DMS153 treated with DMSO at 0.1 percent for 48 hours (cell line): ENCODE data around the gene IQCF6.
"Not testable (repeated sequence)": the region's sequence is repeated elsewhere in the genome, so short reads cannot be mapped to it uniquely, and the experiment has no call there.

ENCODE experiments used
- DNase-seq: peaks from one replicate; lab custom pipeline; 2025; ENCODE audit not compliant: unreplicated experiment; lab: John Stamatoyannopoulos, UW

The IQCF6 gene

DNA sequence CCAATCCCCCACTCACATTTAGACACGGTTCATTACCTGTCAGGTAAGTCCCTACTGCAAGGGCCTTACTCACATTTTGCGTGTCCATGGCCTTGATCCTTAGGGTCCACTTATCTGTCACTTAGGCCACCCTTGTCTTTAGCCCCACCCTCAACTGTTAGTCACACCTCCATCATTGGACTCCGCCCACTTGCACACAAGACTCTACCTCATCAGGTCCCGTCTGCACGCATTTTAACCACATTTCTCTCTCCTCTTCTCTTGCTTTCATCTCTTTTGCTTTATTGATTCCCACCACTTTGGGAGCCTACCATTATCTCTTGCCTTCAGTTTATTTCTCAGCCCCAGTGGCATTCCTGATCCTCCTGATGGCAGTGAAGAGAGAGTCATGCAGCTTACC is at the start of gene IQCF6:
Gene IQCF6 (minus strand): TSS at position 101 of the 400 bp plus-strand sequence. CDS start 13 bp downstream, at position 88.
- no peak for DNase-seq

DNA sequence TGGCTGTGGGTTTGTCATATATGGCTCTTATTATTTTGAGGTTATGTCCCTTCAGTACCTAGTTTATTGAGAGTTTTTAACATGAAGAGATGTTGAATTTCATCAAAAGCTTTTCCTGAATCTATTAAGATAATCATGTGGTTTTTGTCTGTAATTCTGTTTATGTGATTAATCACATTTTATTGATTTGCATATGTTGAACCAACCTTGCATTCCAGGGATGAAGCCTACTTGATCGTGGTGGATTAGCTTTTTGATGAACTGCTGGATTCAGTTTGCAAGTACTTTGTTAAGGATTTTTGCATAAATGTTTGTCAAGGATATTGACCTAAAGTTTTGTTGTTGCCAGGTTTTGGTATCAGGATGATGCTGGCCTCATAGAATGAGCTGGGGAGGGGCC is 49.3 kb upstream of the IQCF6 start:
- no peak for DNase-seq

DNA sequence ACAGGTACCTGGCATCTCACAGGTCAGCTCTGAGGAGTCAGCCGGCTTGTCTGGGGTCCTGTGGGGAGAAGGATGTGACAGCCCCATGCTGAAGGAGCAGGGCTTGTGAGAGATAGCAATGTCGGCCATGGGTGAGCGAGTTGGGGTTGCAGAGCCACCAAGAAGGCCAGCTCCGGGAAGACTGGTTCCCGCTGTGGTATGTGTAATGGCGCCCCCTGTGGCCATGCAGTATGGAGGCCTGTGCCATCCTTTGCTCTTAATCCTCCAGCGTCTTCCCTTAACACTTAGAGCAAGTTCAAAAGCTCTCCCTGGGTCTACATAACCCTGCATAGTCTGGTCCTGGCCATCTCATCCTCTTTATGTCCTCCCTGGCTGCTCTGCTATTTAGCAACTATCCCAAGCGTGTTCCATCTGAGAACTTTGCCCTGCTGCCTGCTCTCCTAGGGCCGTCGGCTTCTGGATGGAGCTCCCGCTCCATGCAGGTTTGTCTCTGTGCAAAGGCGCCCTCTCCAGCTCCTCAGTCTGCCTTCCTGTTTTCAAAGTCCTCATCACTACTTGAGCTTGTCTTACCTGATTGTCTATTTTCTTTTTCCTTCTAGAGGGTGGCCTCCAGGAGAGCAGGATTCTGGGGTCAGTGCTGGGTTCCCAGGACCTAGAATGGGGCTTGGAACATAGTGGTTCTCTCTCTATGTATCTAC is 40.8 kb upstream of the IQCF6 start:
- no peak for DNase-seq

DNA sequence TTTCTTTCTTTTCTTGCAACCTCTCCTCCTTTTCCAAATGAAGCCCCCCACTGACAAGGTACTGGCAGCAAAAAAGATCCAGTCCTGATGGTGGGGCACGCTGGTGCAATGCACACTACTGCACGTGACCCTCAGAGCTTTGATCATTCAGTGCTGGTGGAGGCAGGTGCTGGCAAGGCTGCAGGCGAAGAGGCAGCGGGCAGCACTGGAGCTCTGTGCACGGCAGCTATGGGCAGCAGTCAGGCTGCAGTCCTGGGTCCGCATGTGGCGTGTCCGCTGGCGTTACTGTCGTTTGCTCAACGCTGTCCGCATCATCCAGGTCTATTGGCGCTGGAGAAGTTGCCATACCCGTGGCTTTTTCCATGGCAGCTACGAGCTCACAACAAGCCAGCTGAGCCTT is 40.1 kb upstream of the IQCF6 start:
- no peak for DNase-seq

DNA sequence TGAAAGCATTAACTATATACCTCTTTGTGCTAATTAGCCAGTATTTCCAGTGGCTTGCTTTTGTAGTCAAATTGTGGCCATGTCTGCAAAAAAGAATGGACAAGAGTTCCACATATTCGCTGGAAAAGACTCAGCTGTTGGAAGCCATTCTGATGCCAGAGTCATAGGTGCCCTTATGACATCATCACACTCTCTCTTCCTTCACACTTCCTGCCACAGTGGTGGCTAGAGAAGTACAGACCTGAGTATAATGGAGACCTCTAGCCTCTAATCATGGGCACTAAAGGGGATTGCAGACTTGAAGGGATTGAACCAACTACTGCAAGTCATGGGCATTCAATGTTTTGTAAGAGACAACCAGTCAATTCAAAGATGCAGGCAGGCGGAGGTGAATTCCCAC is 38.3 kb upstream of the IQCF6 start:
- no peak for DNase-seq

DNA sequence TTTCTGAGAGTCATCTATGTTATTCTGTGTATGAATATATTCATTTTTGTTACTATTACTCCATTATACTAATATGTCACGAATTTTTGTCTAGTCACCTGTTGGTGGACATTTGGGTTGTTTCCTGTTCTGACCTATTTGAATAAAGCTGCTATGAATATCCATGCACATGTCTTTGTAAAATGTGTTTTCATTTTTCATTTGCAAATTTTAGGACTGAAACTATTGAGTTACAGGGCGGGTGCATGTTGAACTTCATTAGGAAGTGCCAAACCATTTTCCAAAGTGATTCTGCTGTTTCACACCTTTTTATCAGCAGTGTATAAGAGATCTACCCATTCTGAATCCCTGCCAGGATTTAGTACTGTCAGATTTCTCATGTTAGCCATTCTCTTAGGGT is 37.7 kb upstream of the IQCF6 start:
- DNase-seq, result no peak

DNA sequence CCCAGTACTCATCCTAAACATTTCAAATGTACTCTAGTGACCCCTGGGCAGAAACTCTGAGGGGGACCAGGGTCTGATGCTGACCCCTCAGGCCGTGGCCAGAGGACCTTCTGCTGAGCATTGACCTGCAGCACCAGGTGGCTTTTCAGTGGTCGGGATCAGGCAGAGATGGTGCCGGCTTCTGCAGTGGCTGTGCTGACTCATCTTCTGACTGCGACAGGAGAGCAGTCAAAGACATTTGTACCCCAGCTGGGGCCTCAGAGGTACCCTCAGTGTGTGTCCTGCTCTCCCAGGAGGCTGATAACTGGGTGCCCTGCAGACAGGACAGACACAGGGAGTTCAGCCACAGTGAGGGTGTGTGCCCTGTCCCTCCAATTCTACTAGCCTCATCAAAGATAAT is 36.6 kb upstream of the IQCF6 start:
- DNase-seq, result no peak

DNA sequence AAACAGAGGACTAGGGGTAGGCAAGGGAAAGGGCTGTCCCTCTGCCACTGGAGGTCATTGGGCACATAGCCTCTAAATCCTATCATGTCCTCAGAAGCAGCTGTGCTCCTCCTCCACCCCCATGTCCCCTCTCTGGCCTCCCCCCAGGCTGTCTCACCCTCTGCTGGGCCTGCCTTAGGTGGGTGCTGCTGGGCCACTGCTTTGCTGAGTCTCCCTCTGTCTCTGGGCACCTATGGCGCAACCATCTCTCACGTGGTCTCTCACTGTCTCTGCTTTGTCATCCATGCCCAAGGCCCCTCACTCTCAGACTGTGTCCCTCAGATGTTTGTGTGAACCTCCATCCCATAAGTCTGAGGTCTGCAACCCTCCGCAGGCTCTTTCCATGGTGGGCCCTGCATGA is 35.0 kb upstream of the IQCF6 start:
- no peak for DNase-seq

DNA sequence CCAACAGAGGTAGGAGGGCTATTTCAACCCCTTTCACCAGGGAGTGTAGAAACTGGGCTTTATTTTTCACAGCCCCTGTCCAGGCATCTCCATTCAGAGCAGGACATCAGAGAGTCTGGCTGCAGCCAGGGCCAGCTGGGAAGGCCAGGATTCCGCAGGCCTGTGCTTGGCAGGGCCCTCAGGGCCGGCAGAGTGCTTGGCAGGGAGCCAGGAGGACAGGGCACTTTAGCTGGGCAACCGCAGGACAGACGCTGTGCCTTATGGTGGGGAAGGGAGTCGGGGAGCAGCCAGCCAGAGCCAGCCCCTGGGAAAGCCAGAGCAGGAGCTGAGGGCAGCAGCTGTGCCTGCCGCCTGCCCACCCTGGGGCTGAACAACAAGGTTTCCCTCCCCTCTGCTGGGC is 34.5 kb upstream of the IQCF6 start:
- no peak for DNase-seq

DNA sequence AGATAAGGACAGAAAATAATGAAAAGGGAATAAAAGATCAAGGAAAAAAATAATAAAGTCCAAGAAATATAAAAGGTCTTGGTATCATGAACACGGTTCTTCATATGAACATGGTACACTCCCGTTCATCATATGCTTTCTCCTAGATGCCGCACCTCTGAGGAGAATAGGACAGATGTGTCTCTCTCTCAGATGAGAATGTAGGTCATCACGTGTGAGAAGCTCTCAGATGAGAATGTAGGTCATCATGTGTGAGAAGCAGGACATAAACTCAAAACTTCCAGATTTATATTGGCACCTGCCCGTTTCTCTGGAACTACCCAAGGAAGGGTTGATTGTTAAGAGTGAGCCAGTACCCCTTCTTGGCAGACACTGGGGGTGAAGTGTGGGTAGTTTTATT is 29.9 kb upstream of the IQCF6 start:
- no peak for DNase-seq

DNA sequence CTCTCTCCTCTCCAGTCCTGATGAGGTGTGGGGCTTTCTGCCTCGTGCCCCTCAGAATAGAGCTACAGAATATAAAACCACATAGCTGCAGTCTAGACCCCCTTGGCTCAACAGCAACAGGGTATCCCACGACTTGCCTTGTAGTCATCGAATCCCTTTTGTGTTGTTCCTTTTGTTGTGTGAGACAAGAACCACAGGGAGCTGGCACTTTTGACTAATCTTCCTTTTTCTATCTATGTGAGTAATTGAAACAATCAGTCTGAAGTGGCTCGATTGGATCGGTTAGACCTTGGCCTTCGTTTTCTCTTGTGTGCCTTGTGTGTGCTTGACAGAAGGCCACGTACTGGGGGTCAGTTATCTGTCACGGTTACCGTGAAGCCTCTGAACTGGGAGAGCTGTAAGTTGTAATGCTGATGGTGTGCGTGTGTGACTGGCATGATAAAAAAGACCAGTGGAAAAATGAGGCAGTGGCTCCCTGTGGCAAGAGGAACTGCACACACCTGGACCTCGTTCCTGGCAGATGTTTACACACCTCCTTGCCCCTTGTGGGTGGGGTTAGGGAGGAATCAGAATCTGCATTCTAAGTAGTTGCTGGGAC is 23.2 kb upstream of the IQCF6 start:
- no peak for DNase-seq

DNA sequence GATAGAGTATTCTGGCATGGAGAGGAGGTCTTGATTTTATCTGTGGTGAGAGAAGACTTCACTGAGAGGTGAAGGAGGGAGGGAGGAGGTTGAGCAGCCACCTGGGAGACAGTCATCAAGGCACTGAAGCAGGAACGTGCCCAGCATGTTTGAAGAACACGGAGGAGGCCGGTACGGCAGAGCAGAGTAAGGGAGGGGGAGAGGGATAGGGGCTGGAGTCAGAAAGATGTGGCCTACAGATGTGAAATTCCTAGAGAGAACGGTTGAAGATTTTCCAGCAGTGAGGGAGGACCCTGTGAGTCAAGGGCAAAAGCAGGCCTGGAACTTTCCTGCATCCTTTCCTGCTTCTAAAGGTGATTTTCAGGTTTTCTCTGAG is 21.7 kb upstream of the IQCF6 start:
- no peak for DNase-seq

DNA sequence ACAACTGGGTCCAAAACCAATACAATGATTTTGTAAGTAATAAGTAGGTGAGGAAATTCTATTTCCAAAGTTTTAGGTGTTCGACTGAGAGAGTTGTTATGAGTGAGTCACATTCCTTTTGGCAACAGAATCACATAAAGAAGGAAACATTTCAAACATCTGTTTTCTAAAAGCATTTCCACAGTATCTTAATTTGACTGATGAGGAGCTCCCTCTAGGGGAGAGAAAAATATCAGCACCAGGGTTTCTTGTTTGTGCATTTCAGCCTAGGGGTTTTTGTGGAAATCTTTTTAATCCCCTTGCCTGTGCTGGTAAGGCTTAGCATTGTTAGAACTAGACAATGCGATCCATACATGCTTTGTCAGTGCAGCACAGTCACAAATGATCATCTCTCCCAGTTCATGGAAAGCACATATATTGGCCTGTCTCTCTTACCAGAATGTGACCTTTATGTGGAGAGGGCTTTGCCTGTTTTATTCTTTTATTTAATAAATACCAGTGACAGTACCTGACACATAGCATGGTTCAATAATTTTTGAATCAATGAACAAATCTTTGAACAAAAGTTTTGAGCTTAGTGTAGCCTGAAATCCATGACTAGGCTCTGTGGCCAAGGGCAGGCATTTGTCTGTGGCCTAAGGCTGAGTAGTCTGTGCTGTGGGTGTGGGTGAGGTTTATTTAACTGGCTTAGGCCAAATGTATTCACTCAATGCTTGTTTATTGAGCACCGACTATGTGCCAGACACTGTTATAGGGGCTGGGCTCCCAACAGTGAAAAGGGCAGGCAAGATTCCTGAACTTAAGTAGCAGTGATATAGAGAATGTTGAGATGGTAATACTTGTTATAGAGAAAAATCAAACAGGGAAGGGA is 21.1 kb upstream of the IQCF6 start:
- peak; percentile 3 for DNase-seq

DNA sequence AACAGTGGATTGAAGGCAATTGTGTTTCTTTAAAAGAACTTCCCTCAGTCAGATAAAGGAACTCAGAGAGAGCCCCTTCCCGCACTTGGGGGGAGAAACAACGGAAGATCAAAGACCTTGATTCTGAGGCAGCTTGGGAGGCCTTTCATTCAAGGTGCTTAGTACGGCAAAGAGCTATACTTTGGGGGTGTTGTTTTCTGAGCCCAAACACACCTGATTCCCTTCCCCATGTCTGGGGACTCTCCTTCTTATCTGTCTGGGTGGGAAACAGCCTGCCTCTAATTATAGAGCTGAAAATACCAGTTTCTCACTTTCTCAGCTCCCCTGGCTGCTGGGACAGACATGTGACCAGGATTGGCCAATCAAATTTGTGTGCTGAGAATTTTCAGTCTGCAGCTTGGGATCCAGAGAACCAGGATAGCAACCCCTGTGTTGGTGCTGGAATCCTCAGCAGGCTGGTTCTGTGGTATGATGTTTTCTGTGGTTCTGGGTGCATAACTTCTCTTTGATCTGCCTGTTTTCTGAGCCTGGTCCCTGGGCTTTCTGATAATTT is 19.4 kb upstream of the IQCF6 start:
- no peak for DNase-seq

DNA sequence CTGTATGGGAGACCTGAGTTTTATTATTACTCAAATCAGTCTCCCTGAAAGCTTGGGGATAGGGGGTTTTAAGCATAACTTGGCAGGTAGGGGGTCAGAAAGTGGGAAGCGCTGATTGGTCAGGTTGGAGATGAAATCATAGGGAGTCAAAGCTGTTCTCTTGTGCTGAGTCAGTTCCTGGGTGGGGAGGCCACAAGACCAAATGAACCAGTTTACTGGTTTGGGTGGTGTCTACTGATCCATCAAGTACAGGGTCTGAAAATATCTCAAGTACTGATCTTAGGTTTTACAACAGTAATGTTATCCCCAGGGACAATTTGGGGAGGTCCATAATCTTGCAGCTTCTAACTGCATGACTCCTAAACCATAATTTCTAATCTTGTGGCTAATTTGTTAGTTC is 17.8 kb upstream of the IQCF6 start:
- DNase-seq, result no peak

DNA sequence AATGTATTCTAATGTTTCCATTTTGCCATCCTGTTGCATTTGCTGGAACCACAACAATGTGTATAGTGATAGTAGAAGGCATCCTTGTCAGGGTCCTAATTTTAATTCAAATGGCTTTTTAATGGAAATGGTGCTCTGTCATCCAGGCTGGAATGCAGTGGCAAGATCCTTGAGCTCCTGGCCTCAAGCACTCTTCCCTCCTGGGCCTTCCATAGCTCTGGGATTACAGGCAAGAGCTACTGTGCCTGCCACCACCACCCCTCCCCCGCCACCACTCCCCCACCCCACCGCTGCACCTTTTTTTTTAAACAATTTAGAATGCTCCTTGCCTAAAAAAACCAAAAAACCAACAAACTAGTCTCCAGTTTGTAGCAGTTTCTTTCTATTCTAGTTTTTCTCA is 15.2 kb upstream of the IQCF6 start:
- DNase-seq, result no peak

DNA sequence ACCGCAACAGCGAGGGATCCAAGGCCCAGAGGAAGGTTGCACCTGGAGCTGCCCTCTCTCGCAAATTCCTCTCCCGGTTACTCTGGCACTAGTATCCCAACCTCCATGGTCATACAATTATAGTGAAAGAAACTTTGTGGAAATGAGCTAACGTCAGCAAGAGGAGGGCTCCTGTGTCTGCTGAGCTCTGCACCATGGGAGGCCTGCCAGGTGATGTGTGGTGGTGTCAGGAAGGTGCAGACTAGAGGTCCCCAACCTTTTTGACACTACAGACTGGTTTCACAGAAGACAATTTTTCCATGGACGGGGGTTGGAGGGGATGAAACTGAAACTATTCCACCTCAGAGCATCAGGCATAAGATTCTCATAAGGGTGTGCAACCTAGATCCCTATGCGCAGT is 13.2 kb upstream of the IQCF6 start:
- no peak for DNase-seq

DNA sequence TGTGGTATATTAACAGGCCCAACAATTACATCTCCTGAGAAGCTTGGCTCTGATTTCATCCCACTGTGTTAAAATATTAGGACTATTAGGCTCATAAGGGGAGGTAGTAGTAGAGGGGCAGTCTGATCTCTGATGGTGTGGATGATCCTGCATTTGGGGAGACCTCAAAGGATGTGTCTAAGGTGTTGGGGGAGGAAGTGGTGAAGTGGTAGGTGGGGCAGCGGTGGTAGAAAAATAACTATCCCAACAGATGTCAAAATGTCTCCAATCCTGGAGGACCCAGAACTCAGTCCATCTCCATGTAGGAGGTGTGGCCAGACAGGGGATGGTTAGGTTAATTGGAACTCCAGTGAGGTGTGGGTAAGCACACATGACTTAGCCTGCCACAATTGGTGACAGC is 10.4 kb upstream of the IQCF6 start:
- DNase-seq, result no peak

DNA sequence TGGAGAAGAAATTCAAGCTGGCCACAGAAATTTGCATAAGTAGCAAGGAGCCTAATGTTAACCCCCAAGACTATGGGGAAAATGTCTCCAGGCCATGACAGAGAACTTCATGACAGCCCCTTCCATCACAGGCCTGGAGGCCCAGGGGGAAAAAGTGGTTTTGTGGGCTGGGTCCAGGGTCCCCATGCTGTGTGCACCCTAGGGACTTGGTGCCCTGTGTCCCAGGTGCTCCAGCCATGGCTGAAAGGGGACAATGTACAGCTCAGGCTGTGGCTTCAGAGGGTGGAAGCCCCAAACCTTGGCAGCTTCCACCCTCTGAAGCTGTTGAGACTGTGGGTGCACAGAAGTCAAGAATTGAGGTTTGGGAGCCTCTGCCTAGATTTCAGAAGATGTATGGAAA is 8.5 kb upstream of the IQCF6 start:
- DNase-seq, result not testable (repeated sequence)

DNA sequence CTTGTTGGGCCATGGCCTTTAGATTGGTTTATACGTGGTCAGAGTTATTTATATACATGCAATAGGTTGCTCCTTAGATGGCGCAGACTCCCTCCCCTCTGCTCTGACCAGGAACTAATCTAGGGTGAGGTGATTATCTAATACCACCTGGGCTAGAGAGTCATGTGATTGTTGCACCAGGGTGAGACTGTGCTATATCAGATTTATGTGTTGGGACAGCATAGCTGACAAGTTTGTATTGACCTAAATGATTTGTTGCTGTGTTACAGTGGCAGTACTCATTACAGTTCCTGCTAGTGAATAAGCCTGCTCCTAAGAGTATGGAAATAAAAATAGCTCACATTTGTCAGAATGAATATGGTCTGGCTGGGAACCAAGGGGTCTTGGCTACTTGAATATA is 7.2 kb upstream of the IQCF6 start:
- DNase-seq, result no peak

DNA sequence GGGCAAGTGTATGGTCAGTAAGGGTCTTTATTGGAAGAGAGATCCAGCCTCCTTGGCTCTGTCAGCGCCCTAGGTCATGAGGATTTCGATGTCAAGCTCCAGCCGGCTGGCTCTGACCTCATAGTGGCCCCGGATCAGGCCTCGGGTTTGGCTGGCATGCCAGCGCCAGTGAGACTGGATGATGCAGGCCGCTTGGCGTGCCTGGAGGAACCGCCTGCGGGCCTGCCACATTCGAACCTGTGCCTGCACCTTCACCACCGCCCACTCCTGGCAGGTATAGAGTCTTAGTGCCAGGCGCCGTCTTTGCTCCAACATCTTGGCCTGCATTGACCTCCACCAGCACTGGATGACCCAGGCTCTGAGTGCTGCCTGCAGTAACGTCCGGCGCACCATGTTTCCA is 483 bp downstream of the IQCF6 start:
- DNase-seq, result no peak

DNA sequence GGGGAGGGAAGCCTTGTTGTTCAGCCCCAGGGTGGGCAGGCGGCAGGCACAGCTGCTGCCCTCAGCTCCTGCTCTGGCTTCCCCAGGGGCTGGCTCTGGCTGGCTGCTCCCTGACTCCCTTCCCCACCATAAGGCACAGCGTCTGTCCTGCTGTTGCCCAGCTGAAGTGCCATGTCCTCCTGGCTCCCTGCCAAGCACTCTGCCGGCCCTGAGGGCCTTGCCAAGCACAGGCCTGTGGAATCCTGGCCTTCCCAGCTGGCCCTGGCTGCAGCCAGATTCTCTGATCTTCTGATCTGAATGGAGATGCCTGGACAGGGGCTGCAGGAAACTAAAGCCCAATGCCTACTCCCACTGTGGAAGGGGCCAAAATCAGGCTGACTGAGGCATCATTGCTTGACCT is 1.1 kb downstream of the IQCF6 start:
- no peak for DNase-seq
